GOT3 (cell line): ENCODE results near the gene KCTD7.
"Not testable (repeated sequence)": the region's sequence is repeated elsewhere in the genome, so short reads cannot be mapped to it uniquely, and the experiment has no call there.

Source experiments
- DNase-seq: peaks from one replicate; lab custom pipeline; 2025; ENCODE audit warnings: mixed read lengths; lab: John Stamatoyannopoulos, UW

KCTD7 gene

GRCh38 chr7:66654275-66655112 lies 25.8 kb downstream of the KCTD7 start:
- peak; percentile 90 for DNase-seq

- DNase-seq: not testable (repeated sequence)
Measured at GRCh38 chr7:66655113-66655806, 26.6 kb downstream of the KCTD7 start.

- not testable (repeated sequence) for DNase-seq
Measured at GRCh38 chr7:66655826-66656485, 27.3 kb downstream of the KCTD7 start.

- no peak for DNase-seq
Measured at GRCh38 chr7:66657798-66658197, 29.1 kb downstream of the KCTD7 start.

GRCh38 chr7:66662646-66663264 lies 34.1 kb downstream of the KCTD7 start:
- no peak for DNase-seq

GRCh38 chr7:66664590-66665293 lies 36.1 kb downstream of the KCTD7 start:
- DNase-seq: no peak

GRCh38 chr7:66666313-66666952 lies 37.8 kb downstream of the KCTD7 start:
- no peak for DNase-seq

- DNase-seq: no peak
Measured at GRCh38 chr7:66667023-66667728, 38.5 kb downstream of the KCTD7 start.

GRCh38 chr7:66668112-66668511 lies 39.4 kb downstream of the KCTD7 start:
- no peak for DNase-seq

- no peak for DNase-seq
Measured at GRCh38 chr7:66668677-66669076, 40.0 kb downstream of the KCTD7 start.

- no peak for DNase-seq
Measured at GRCh38 chr7:66669088-66669487, 40.4 kb downstream of the KCTD7 start.

- no peak for DNase-seq
Measured at GRCh38 chr7:66669496-66669895, 40.8 kb downstream of the KCTD7 start.

- no peak for DNase-seq
Measured at GRCh38 chr7:66671034-66671433, 42.4 kb downstream of the KCTD7 start.

- DNase-seq: not testable (repeated sequence)
Measured at GRCh38 chr7:66671486-66671885, 42.8 kb downstream of the KCTD7 start.

- not testable (repeated sequence) for DNase-seq
Measured at GRCh38 chr7:66672432-66673123, 43.9 kb downstream of the KCTD7 start.

GRCh38 chr7:66673124-66673640 lies 44.5 kb downstream of the KCTD7 start:
- DNase-seq: not testable (repeated sequence)

GRCh38 chr7:66679633-66680244 lies 51.1 kb downstream of the KCTD7 start:
- DNase-seq: no peak

GRCh38 chr7:66681491-66682349 lies 53.0 kb downstream of the KCTD7 start:
- peak; percentile 61 for DNase-seq
